K562 (cell line): ENCODE results near the gene DEPDC4. TPM values are rescaled to one million over a fixed set of nuclear protein-coding genes. Genes with fewer than 3 reads are reported as not detected.

ENCODE experiments used
- ADNP ChIP-seq: fragments of 200-800 bp; sonication (Bioruptor generic); IDR thresholded peaks from 2 replicates; pipeline ENCODE4 v1.6.1; 2016; ENCODE audit warnings: missing genetic modification characterization, missing compliant biosample characterization
- CBX8 ChIP-seq: fragments of 200-600 bp; sonication (generic); IDR thresholded peaks from 2 replicates; pipeline ENCODE4 v1.6.1; 2012; ENCODE audit warnings: borderline replicate concordance, mixed run types, low read depth, mild to moderate bottlenecking, moderate library complexity, mixed read lengths, low read length, control low read depth, inconsistent platforms; ENCODE audit not compliant: poor library complexity, severe bottlenecking; ENCODE audit errors: extremely low read depth
- FUS ChIP-seq: fragments of 200-400 bp; formaldehyde crosslinking; optimal IDR thresholded peaks from 2 replicates; pipeline ENCODE3; 2017; ENCODE audit warnings: low read depth, low read length
- HDAC3 ChIP-seq: fragments of 450-650 bp; IDR thresholded peaks from 2 replicates; pipeline ENCODE4 v1.6.1; 2018; ENCODE audit warnings: borderline replicate concordance, mild to moderate bottlenecking, moderate library complexity; ENCODE audit not compliant: partially characterized antibody
- MAFG ChIP-seq: fragments of 450-650 bp; conservative IDR thresholded peaks from 2 replicates; pipeline ENCODE4 v1.6.1; 2016; ENCODE audit warnings: missing genetic modification characterization, missing compliant biosample characterization
- MAZ ChIP-seq, 2 experiments: fragments of 450-650 bp in 1 of 2; sonication (generic) in 1 of 2; formaldehyde crosslinking; IDR thresholded peaks in 1 of 2; conservative IDR thresholded peaks in 1 of 2; 2 replicates each; pipeline versions ENCODE4 v1.4.0 to v1.5.0; 2020; ENCODE audit warnings: mild to moderate bottlenecking in 1 of 2, missing genetic modification reagents in 1 of 2
- MTA1 ChIP-seq: fragments of 450-650 bp; IDR thresholded peaks from 2 replicates; pipeline ENCODE4 v1.6.1; 2017; ENCODE audit warnings: borderline replicate concordance
- NELFE ChIP-seq: IDR thresholded peaks from 2 replicates; pipeline ENCODE4 v1.6.1; 2011; ENCODE audit warnings: mild to moderate bottlenecking; ENCODE audit not compliant: insufficient read depth, insufficient read length
- PATZ1 ChIP-seq: fragments of 250-450 bp; sonication (Bioruptor Pico); IDR thresholded peaks from 2 replicates; pipeline ENCODE4 v1.5.0; 2020; ENCODE audit warnings: mild to moderate bottlenecking, borderline replicate concordance
- RAD51 ChIP-seq: fragments of 450-650 bp; IDR thresholded peaks from 2 replicates; pipeline ENCODE4 v1.7.1; 2016; ENCODE audit warnings: low read depth, mild to moderate bottlenecking, borderline replicate concordance
- SP2 ChIP-seq: IDR thresholded peaks from 2 replicates; pipeline ENCODE4 v1.6.1; 2011; ENCODE audit warnings: mild to moderate bottlenecking, low read depth, low read length, moderate library complexity; ENCODE audit not compliant: poor library complexity, severe bottlenecking; ENCODE audit errors: extremely low read depth
- SRF ChIP-seq, 2 experiments: fragments of 250-450, 450-650 bp in 1 of 2; sonication (Bioruptor Pico) in 1 of 2; sonication (generic) in 1 of 2; formaldehyde crosslinking; IDR thresholded peaks; 2 replicates each; pipeline versions ENCODE4 v1.5.0 to v1.5.1; 2020 to 2022; ENCODE audit warnings: mild to moderate bottlenecking in 1 of 2, missing genetic modification reagents in 1 of 2
- TAF1 ChIP-seq: IDR thresholded peaks from 2 replicates; pipeline ENCODE4 v1.6.1; 2011; ENCODE audit warnings: mild to moderate bottlenecking, low read length, moderate library complexity; ENCODE audit not compliant: insufficient read depth, control insufficient read depth, severe bottlenecking; ENCODE audit errors: extremely low read depth
- TAF7 ChIP-seq: fragments of 450-650 bp; IDR thresholded peaks from 2 replicates; pipeline ENCODE4 v1.6.1; 2016; ENCODE audit warnings: missing genetic modification characterization, missing compliant biosample characterization
- TEAD1 ChIP-seq, 2 experiments: fragments of 450-650 bp in 1 of 2; sonication (generic) in 1 of 2; formaldehyde crosslinking; IDR thresholded peaks; 2 replicates each; pipeline versions ENCODE4 v1.4.0 to v1.8.0; 2020 to 2022; ENCODE audit warnings: mild to moderate bottlenecking in 2 of 2, missing genetic modification reagents in 1 of 2
- TFAP4 ChIP-seq: sonication (generic); formaldehyde crosslinking; IDR thresholded peaks from 2 replicates; pipeline ENCODE4 v1.8.0; 2022; ENCODE audit warnings: missing genetic modification reagents, mild to moderate bottlenecking, moderate library complexity, borderline replicate concordance
- THRAP3 ChIP-seq: fragments of 450-650 bp; IDR thresholded peaks from 2 replicates; pipeline ENCODE4 v1.6.1; 2016; ENCODE audit warnings: mild to moderate bottlenecking, inconsistent platforms, borderline replicate concordance
- ZFP1 ChIP-seq: fragments of 450-650 bp; formaldehyde crosslinking; IDR thresholded peaks from 2 replicates; pipeline ENCODE4 v1.4.0; 2020; ENCODE audit warnings: mild to moderate bottlenecking, mixed read lengths
- ZNF408 ChIP-seq: fragments of 250-450 bp; sonication (Bioruptor Pico); IDR thresholded peaks from 2 replicates; pipeline ENCODE4 v1.4.0; 2020; ENCODE audit warnings: low read depth, mild to moderate bottlenecking, moderate library complexity
- polyA plus RNA-seq, 8 experiments: library from polyadenylated mRNA; depleted of rRNA in 4 of 8; stranded (reverse) in 5 of 8; unstranded in 3 of 8; fragments of >200 nt; fragmentation: Nextera tagmentation in 2 of 8; fragmentation: Illumina TruSeq in 1 of 8; extraction: Ambion mirVana in 2 of 8; extraction: Trizol in 1 of 8; gene quantifications; 2 replicates each; pipeline versions ENCODE4 v1.2.1 to v1.2.3, GENCODE V29; 2011 to 2014; ENCODE audit warnings: inconsistent platforms in 1 of 8, missing spikeins in 1 of 8
- total RNA-seq, 7 experiments: library from RNA; depleted of rRNA in 6 of 7; stranded (reverse); fragments of >200 nt in 6 of 7; fragmentation: Illumina TruSeq in 2 of 7; extraction: Trizol in 2 of 7; gene quantifications; 2 replicates each; pipeline versions ENCODE4 v1.2.1 to v1.2.3, GENCODE V29; 2011 to 2021; ENCODE audit warnings: low replicate concordance in 1 of 7
- TF ChIP-seq, protein P1 (sequence below): fragments of 250-450 bp; sonication (Bioruptor Pico); IDR thresholded peaks from 2 replicates; pipeline ENCODE4 v1.4.0; 2020; ENCODE audit warnings: mild to moderate bottlenecking, moderate library complexity

Gene DEPDC4
- total and polyA plus RNA-seq, 9 of the 15 experiments (the other 6 are each of a cell fraction or from before 2014, with no cell fraction given): 3.6 to 13.2 (median 7.4) TPM

DNA sequence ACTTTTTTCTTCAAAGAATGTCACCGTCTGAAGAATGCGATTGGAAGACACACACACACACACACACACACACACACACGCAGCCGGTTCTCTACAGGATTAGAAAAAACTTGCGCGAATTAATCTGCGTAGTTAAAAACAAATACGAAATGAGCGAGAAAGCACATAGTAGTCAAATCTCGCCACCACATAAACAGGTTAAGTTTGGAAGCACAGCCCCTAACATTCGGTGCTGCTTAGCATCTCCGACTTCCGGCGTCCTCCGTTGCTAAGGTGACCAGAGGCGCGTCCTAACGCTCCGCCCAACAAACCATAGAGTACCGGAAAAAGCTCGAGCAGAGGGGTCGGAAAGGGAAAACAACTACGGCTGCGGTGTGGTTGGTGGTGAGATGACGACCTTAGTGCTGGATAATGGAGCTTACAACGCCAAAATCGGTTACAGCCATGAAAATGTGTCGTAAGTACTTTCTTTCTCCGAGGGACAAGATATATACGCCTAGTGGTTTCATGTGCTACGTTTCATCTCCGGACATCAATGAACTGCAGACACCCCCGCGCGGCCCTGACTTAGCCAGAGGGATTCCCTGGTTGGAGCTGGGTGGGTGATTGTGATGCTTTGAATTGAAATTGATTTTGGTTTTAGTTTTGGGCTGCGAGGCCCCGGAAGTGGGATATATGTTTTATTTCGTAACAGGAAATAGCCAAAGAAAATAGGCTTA is 66.3 kb downstream of the DEPDC4 start, which contains the start of gene ACTR6 (continued):
- TF ChIP-seq SP2 (peak; percentile 85), SRF (CRISPR knock-in tag; IDR thresholded peaks at IDR 0.05) (no peak), RAD51 (no peak), FUS (no peak), CBX8 (no peak), TAF1 (peak; percentile 93), TEAD1 (CRISPR knock-in tag; IDR thresholded peaks at IDR 0.05) (0 out of 4 replicates have a peak, but pooled peaks have one; percentile 22 to 51), ZFP1 (CRISPR knock-in tag) (no peak), ZNF408 (CRISPR knock-in tag) (no peak), MAFG (no peak), THRAP3 (no peak), HDAC3 (peak; percentile 34), PATZ1 (no peak), TAF7 (tag) (peak; percentile 41; the same call in 1 of the 2 replicates), NELFE (no peak), TFAP4 (peak; percentile 52; the same call in 1 of the 2 replicates), MTA1 (no peak), MAZ (CRISPR knock-in tag; conservative IDR thresholded peaks at IDR 0.05 in 1 of 2, IDR thresholded peaks at IDR 0.05 in 1 of 2) (0 out of 4 replicates have a peak, but pooled peaks of 1 of the 2 experiments have one; percentile 27), ADNP (no peak)
- TF ChIP-seq, protein P1, sequence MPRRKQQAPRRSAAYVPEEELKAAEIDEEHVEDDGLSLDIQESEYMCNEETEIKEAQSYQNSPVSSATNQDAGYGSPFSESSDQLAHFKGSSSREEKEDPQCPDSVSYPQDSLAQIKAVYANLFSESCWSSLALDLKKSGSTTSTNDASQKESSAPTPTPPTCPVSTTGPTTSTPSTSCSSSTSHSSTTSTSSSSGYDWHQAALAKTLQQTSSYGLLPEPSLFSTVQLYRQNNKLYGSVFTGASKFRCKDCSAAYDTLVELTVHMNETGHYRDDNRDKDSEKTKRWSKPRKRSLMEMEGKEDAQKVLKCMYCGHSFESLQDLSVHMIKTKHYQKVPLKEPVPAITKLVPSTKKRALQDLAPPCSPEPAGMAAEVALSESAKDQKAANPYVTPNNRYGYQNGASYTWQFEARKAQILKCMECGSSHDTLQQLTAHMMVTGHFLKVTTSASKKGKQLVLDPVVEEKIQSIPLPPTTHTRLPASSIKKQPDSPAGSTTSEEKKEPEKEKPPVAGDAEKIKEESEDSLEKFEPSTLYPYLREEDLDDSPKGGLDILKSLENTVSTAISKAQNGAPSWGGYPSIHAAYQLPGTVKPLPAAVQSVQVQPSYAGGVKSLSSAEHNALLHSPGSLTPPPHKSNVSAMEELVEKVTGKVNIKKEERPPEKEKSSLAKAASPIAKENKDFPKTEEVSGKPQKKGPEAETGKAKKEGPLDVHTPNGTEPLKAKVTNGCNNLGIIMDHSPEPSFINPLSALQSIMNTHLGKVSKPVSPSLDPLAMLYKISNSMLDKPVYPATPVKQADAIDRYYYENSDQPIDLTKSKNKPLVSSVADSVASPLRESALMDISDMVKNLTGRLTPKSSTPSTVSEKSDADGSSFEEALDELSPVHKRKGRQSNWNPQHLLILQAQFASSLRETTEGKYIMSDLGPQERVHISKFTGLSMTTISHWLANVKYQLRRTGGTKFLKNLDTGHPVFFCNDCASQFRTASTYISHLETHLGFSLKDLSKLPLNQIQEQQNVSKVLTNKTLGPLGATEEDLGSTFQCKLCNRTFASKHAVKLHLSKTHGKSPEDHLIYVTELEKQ (CRISPR knock-in tag): no peak
